ENCODE data around the gene MIPEP. TPM values are rescaled to one million over a fixed set of nuclear protein-coding genes. Genes with fewer than 3 reads are reported as not detected.

The MIPEP gene
- total and polyA plus RNA-seq, 10 of the 15 experiments (the other 5 are each of a cell fraction or from before 2014, with no cell fraction given), result 15.6 to 56.2 (median 29.8) TPM

- TF ChIP-seq ELK1 (IDR thresholded peaks at IDR 0.05; ENCODE audit: low read depth, low read length) (no peak), MTA2 (IDR thresholded peaks at IDR 0.05; ENCODE audit: low read depth) (no peak), IKZF2 (IDR thresholded peaks at IDR 0.05) (no peak), ZBTB33 (IDR thresholded peaks at IDR 0.05) (no peak), RAD51 (IDR thresholded peaks at IDR 0.05) (no peak), DPF2 (IDR thresholded peaks at IDR 0.05) (no peak), RBBP5 (conservative IDR thresholded peaks at IDR 0.05) (no peak), BHLHE40 (IDR thresholded peaks at IDR 0.05; ENCODE audit: borderline replicate concordance in 1 of 2, low read depth in 2 of 2, low read length in 1 of 2) (no peak), LARP7 (IDR thresholded peaks at IDR 0.05) (no peak), SPI1 (IDR thresholded peaks at IDR 0.05; ENCODE audit: borderline replicate concordance, insufficient read depth, low read depth, low read length) (no peak), ZNF622 (IDR thresholded peaks at IDR 0.05) (no peak), USF1 (IDR thresholded peaks at IDR 0.05; ENCODE audit: borderline replicate concordance, extremely low read length, insufficient read depth, low read depth, low read length) (no peak)
These were observed 198.5 kb downstream of the MIPEP start (continued) for GRCh38 chr13:23690668-23691067.

All from GM12878 (cell line).